HepG2 (cell line): Measurements from ENCODE around the gene ANKRD35. TPM values are rescaled to one million over a fixed set of nuclear protein-coding genes. Genes with fewer than 3 reads are reported as not detected.
A peak's percentile ranks its signal among the peaks of the same experiment; 100 is the strongest.

Experiments used
- BHLHE40 ChIP-seq: IDR thresholded peaks from 2 replicates; pipeline ENCODE4 v1.6.1; 2011; ENCODE audit warnings: low read length, improper control_type of control experiment
- FOXC1 ChIP-seq: sonication (generic); formaldehyde crosslinking; IDR thresholded peaks from 2 replicates; pipeline ENCODE4 v1.8.0; 2022; ENCODE audit warnings: mild to moderate bottlenecking, missing genetic modification reagents, borderline replicate concordance
- HES4 ChIP-seq: sonication (generic); formaldehyde crosslinking; IDR thresholded peaks from 2 replicates; pipeline ENCODE4 v1.9.0; 2021; ENCODE audit warnings: mild to moderate bottlenecking, missing genetic modification reagents, borderline replicate concordance
- IRX3 ChIP-seq: sonication (generic); formaldehyde crosslinking; IDR thresholded peaks from 2 replicates; pipeline ENCODE4 v1.8.1; 2023; ENCODE audit warnings: mild to moderate bottlenecking, low read depth, missing genetic modification reagents, borderline replicate concordance
- MTF2 ChIP-seq: sonication (generic); formaldehyde crosslinking; IDR thresholded peaks from 2 replicates; pipeline ENCODE4 v1.5.0; 2020; ENCODE audit warnings: missing genetic modification reagents, borderline replicate concordance
- RELA ChIP-seq: sonication (generic); formaldehyde crosslinking; IDR thresholded peaks from 2 replicates; pipeline ENCODE4 v1.4.0; 2020; ENCODE audit warnings: missing genetic modification reagents
- SP140L ChIP-seq: sonication (generic); formaldehyde crosslinking; IDR thresholded peaks from 2 replicates; pipeline ENCODE4 v1.4.0; 2020; ENCODE audit warnings: missing genetic modification reagents, borderline replicate concordance
- SP4 ChIP-seq: sonication (generic); formaldehyde crosslinking; IDR thresholded peaks from 2 replicates; pipeline ENCODE4 v1.8.1; 2023; ENCODE audit warnings: mild to moderate bottlenecking, missing genetic modification reagents
- ZNF260 ChIP-seq: sonication (generic); formaldehyde crosslinking; IDR thresholded peaks from 2 replicates; pipeline ENCODE4 v1.4.0; 2020; ENCODE audit warnings: missing genetic modification reagents, low read depth, mild to moderate bottlenecking, borderline replicate concordance
- polyA plus RNA-seq, 8 experiments: library from polyadenylated mRNA; depleted of rRNA in 3 of 8; stranded (reverse) in 7 of 8; unstranded in 1 of 8; fragments of >200 nt; fragmentation: Illumina TruSeq in 4 of 8; extraction: Trizol in 4 of 8; gene quantifications; 2 replicates each; pipeline versions ENCODE4 v1.2.1 to v1.2.3, GENCODE V29; 2011 to 2016; ENCODE audit warnings: low read depth in 4 of 8, missing spikeins in 1 of 8, mixed read lengths in 1 of 8; ENCODE audit not compliant: insufficient read depth in 1 of 8
- total RNA-seq, 5 experiments: library from RNA; depleted of rRNA; stranded (reverse); fragments of >200 nt; fragmentation: Illumina TruSeq; extraction: Trizol; gene quantifications; 2 replicates each; pipeline ENCODE4 v1.2.3, GENCODE V29; 2016; ENCODE audit warnings: low read depth in 1 of 5
- TF ChIP-seq, protein P1 (sequence below): sonication (generic); formaldehyde crosslinking; IDR thresholded peaks from 2 replicates; pipeline ENCODE4 v1.4.0; 2020; ENCODE audit warnings: missing genetic modification reagents
- TF ChIP-seq, protein P2 (sequence below): sonication (generic); formaldehyde crosslinking; IDR thresholded peaks from 2 replicates; pipeline ENCODE4 v1.5.1; 2020; ENCODE audit warnings: missing genetic modification reagents, mild to moderate bottlenecking, borderline replicate concordance
- TF ChIP-seq, protein P3 (sequence below), 2 experiments: sonication (generic) in 1 of 2; formaldehyde crosslinking in 1 of 2; IDR thresholded peaks; 2 replicates each; pipeline versions ENCODE4 v1.4.0 to v1.6.1; 2016 to 2020; ENCODE audit warnings: borderline replicate concordance in 1 of 2, low read depth in 1 of 2, mild to moderate bottlenecking in 1 of 2, missing genetic modification reagents in 1 of 2
- TF ChIP-seq, protein P4 (sequence below): sonication (generic); formaldehyde crosslinking; IDR thresholded peaks from 2 replicates; pipeline ENCODE4 v1.4.0; 2020; ENCODE audit warnings: mild to moderate bottlenecking, missing genetic modification reagents
- TF ChIP-seq, protein P5 (sequence below): sonication (generic); formaldehyde crosslinking; IDR thresholded peaks from 2 replicates; pipeline ENCODE4 v1.8.1; 2023; ENCODE audit warnings: mild to moderate bottlenecking, moderate library complexity, missing genetic modification reagents
- TF ChIP-seq, protein P6 (sequence below): sonication (generic); formaldehyde crosslinking; IDR thresholded peaks from 2 replicates; pipeline ENCODE4 v1.4.0; 2020; ENCODE audit warnings: missing genetic modification reagents, borderline replicate concordance
- TF ChIP-seq, protein P7 (sequence below): sonication (generic); formaldehyde crosslinking; IDR thresholded peaks from 2 replicates; pipeline ENCODE4 v1.5.0; 2020; ENCODE audit warnings: mild to moderate bottlenecking, missing genetic modification reagents

Gene ANKRD35
- total and polyA plus RNA-seq, 2 of the 13 experiments (the other 11 are each of a cell fraction or from before 2014, with no cell fraction given) = 0.02 TPM; not detected in 1

DNA sequence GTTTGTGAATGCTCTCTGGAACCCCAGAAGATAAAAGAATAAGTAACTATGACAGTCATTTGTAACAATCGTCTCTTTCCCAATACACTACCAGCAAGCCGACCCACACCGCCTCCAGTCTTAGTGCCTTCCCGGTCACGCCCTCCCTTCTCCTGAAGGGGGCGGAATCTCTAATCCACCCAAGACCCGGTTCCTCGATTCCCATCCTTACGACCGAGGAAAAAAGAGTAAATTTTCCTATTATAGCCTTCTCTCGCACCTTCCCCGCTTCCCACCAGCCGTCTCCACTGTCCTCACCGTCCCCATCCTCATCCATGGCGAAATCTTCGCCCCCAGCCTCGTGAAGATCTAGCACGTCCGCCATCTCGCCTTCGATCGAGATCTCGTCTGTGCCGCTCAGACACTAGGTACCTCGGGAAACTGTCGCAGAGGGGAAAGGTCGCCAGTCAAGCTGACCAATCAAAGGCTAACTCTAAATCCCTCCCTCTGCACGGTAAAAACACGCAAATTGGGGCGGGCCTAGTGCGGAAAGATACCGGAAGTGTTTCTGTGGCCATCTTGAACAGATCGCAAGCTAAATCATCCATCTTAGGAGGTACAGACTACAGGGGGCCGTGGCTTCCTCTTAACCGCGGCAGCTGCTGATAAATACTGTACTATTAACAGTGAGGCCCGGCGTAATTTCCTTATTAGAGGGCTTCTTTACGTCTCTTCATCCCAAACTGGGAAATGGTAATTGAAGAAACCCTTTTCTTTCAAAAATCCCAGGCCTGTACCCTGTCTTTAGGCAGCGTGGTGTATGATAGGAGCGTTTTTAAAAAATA, 41.6 kb upstream of the ANKRD35 start, which contains the start of gene RBM8A (continued):
- TF ChIP-seq, protein P1, sequence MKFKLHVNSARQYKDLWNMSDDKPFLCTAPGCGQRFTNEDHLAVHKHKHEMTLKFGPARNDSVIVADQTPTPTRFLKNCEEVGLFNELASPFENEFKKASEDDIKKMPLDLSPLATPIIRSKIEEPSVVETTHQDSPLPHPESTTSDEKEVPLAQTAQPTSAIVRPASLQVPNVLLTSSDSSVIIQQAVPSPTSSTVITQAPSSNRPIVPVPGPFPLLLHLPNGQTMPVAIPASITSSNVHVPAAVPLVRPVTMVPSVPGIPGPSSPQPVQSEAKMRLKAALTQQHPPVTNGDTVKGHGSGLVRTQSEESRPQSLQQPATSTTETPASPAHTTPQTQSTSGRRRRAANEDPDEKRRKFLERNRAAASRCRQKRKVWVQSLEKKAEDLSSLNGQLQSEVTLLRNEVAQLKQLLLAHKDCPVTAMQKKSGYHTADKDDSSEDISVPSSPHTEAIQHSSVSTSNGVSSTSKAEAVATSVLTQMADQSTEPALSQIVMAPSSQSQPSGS = no peak
- TF ChIP-seq, protein P2, sequence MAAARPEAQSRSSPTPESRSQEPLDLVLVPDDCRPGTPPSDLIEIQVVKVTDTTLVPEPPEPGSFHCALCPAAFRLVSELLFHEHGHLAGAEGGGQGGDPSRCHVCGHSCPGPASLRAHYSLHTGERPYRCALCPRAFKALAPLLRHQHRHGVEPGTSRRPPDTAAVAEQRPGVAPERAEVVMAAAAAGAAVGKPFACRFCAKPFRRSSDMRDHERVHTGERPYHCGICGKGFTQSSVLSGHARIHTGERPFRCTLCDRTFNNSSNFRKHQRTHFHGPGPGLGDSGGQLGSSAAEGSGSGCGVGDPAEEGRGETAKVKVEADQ = no peak; the same call in 1 of the 2 replicates
- TF ChIP-seq, protein P3, sequence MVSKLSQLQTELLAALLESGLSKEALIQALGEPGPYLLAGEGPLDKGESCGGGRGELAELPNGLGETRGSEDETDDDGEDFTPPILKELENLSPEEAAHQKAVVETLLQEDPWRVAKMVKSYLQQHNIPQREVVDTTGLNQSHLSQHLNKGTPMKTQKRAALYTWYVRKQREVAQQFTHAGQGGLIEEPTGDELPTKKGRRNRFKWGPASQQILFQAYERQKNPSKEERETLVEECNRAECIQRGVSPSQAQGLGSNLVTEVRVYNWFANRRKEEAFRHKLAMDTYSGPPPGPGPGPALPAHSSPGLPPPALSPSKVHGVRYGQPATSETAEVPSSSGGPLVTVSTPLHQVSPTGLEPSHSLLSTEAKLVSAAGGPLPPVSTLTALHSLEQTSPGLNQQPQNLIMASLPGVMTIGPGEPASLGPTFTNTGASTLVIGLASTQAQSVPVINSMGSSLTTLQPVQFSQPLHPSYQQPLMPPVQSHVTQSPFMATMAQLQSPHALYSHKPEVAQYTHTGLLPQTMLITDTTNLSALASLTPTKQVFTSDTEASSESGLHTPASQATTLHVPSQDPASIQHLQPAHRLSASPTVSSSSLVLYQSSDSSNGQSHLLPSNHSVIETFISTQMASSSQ (IDR thresholded peaks at IDR 0.05; ENCODE audit: low read depth) = peak; percentile 16; the same call in 1 of the 2 replicates
- TF ChIP-seq, protein P3 (CRISPR knock-in tag; IDR thresholded peaks at IDR 0.05; ENCODE audit: borderline replicate concordance) = peak; percentile 36; the same call in 1 of the 2 replicates
- TF ChIP-seq HES4 (CRISPR knock-in tag) (no peak), SP4 (CRISPR knock-in tag) (peak; percentile 75), MTF2 (CRISPR knock-in tag) (no peak), RELA (CRISPR knock-in tag) (no peak), BHLHE40 (no peak), IRX3 (CRISPR knock-in tag) (no peak), SP140L (CRISPR knock-in tag) (0 out of 2 replicates have a peak, but pooled peaks have one; percentile 24), FOXC1 (CRISPR knock-in tag) (no peak), ZNF260 (CRISPR knock-in tag) (no peak)
- TF ChIP-seq, protein P4, sequence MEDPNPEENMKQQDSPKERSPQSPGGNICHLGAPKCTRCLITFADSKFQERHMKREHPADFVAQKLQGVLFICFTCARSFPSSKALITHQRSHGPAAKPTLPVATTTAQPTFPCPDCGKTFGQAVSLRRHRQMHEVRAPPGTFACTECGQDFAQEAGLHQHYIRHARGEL = peak; percentile 44; the same call in 1 of the 2 replicates
- TF ChIP-seq, protein P5, sequence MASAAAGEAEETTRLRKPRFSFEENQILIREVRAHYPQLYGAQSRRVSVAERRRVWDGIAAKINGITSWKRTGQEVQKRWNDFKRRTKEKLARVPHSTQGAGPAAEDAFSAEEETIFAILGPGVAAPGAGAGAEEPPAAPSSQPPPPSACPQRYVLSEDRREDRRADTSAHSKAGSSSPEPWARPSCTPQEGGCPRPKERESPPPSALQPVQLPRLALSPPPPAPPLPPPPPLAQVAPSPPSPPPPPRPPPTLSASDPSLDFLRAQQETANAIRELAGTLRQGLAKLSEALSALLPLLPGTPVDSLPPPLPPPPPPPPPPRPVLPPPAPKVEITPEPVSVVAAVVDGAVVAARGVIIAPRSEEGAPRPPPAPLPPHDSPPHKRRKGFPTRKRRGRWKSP (CRISPR knock-in tag) = peak; percentile 49; the same call in 1 of the 2 replicates
- TF ChIP-seq, protein P6, sequence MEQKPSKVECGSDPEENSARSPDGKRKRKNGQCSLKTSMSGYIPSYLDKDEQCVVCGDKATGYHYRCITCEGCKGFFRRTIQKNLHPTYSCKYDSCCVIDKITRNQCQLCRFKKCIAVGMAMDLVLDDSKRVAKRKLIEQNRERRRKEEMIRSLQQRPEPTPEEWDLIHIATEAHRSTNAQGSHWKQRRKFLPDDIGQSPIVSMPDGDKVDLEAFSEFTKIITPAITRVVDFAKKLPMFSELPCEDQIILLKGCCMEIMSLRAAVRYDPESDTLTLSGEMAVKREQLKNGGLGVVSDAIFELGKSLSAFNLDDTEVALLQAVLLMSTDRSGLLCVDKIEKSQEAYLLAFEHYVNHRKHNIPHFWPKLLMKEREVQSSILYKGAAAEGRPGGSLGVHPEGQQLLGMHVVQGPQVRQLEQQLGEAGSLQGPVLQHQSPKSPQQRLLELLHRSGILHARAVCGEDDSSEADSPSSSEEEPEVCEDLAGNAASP (CRISPR knock-in tag) = peak; percentile 27; the same call in 1 of the 2 replicates
- TF ChIP-seq, protein P7, sequence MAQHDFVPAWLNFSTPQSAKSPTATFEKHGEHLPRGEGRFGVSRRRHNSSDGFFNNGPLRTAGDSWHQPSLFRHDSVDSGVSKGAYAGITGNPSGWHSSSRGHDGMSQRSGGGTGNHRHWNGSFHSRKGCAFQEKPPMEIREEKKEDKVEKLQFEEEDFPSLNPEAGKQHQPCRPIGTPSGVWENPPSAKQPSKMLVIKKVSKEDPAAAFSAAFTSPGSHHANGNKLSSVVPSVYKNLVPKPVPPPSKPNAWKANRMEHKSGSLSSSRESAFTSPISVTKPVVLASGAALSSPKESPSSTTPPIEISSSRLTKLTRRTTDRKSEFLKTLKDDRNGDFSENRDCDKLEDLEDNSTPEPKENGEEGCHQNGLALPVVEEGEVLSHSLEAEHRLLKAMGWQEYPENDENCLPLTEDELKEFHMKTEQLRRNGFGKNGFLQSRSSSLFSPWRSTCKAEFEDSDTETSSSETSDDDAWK (CRISPR knock-in tag) = no peak
